ENCODE measurements around the gene TAOK3.

- no peak for TF ChIP-seq CTCF (conservative IDR thresholded peaks at IDR 0.05 in 1 of 2, IDR thresholded peaks at IDR 0.05 in 1 of 2; ENCODE audit: extremely low read depth in 1 of 2, insufficient read depth in 1 of 2, low read depth in 1 of 2, low read length in 2 of 2)
- TF ChIP-seq EZH2 (IDR thresholded peaks at IDR 0.05; ENCODE audit: borderline replicate concordance, low read length) = no peak
Measured at GRCh38 chr12:118318744-118319143, 54.0 kb downstream of the TAOK3 start.
